WTC11 (cell line): ENCODE measurements around the gene LRRC7. TPM values are rescaled to one million over a fixed set of nuclear protein-coding genes. Genes with fewer than 3 reads are reported as not detected.

Source experiments
- ATAC-seq: fragments of 200-7000 bp; cut with Tn5 transposase; 2 replicates; pipeline ENCODE4 v1.10.0; 2021; ENCODE audit warnings: mild to moderate bottlenecking, moderate library complexity
- CTCF ChIA-PET: fragments of 300-600 bp; sonication (Branson Sonifier 250); formaldehyde crosslinking; loops from one replicate; lab custom pipeline; 2021; ENCODE audit warnings: antibody characterized with exemption; lab: Charles Lee
- POLR2A ChIA-PET: fragments of 350-600 bp; sonication (Branson Sonifier 250); formaldehyde crosslinking; loops from one replicate; lab custom pipeline; 2021; ENCODE audit warnings: antibody characterized with exemption; lab: Charles Lee
- DNase-seq: peaks from one replicate; pipeline ENCODE4 v3.0.0; 2021; ENCODE audit warnings: low spot score
- H3K27ac Mint-ChIP-seq: 2 replicates; pipeline ENCODE4 v1.8.0; 2021; ENCODE audit warnings: mixed read lengths
- H3K27me3 Mint-ChIP-seq: 2 replicates; pipeline ENCODE4 v1.8.0; 2021; ENCODE audit warnings: low read depth, mild to moderate bottlenecking, moderate library complexity, mixed read lengths
- H3K36me3 Mint-ChIP-seq: 2 replicates; pipeline ENCODE4 v1.8.0; 2021; ENCODE audit warnings: mixed read lengths
- H3K4me1 Mint-ChIP-seq: 2 replicates; pipeline ENCODE4 v1.8.0; 2022; ENCODE audit warnings: mixed read lengths
- H3K4me3 Mint-ChIP-seq: 2 replicates; pipeline ENCODE4 v1.8.0; 2021; ENCODE audit warnings: mild to moderate bottlenecking, moderate library complexity, mixed read lengths
- H3K9me3 Mint-ChIP-seq: 2 replicates; pipeline ENCODE4 v1.8.0; 2021; ENCODE audit warnings: mixed read lengths
- ATF3 ChIP-seq: sonication (generic); formaldehyde crosslinking; conservative IDR thresholded peaks from 2 replicates; pipeline ENCODE4 v1.8.1; 2022; ENCODE audit warnings: mild to moderate bottlenecking, missing genetic modification reagents
- CBFB ChIP-seq: sonication (generic); formaldehyde crosslinking; IDR thresholded peaks from 2 replicates; pipeline ENCODE4 v1.8.1; 2022; ENCODE audit warnings: mild to moderate bottlenecking, low read depth, missing genetic modification reagents
- CREB1 ChIP-seq: sonication (generic); formaldehyde crosslinking; IDR thresholded peaks from 2 replicates; pipeline ENCODE4 v1.8.0; 2023; ENCODE audit warnings: mild to moderate bottlenecking, missing genetic modification reagents
- CREM ChIP-seq: sonication (generic); formaldehyde crosslinking; IDR thresholded peaks from 2 replicates; pipeline ENCODE4 v1.8.1; 2022; ENCODE audit warnings: mild to moderate bottlenecking, missing genetic modification reagents, moderate library complexity
- CTCF ChIP-seq: fragments of 200-600 bp; IDR thresholded peaks from 2 replicates; pipeline ENCODE4 v1.8.0; 2022; ENCODE audit warnings: antibody characterized with exemption
- ETV6 ChIP-seq: sonication (generic); formaldehyde crosslinking; IDR thresholded peaks from 2 replicates; pipeline ENCODE4 v1.8.1; 2022; ENCODE audit warnings: mild to moderate bottlenecking, missing genetic modification reagents
- GTF2I ChIP-seq: fragments of 250-450 bp; sonication (Bioruptor Pico); conservative IDR thresholded peaks from 2 replicates; pipeline ENCODE4 v1.4.0; 2021; ENCODE audit warnings: mild to moderate bottlenecking
- IRF2 ChIP-seq: sonication (generic); formaldehyde crosslinking; IDR thresholded peaks from 2 replicates; pipeline ENCODE4 v1.8.0; 2022; ENCODE audit warnings: low read depth, missing genetic modification reagents, borderline replicate concordance
- MYBL2 ChIP-seq: sonication (generic); formaldehyde crosslinking; IDR thresholded peaks from 2 replicates; pipeline ENCODE4 v1.8.1; 2023; ENCODE audit warnings: mild to moderate bottlenecking, moderate library complexity, missing genetic modification reagents
- NFE2L1 ChIP-seq: sonication (generic); formaldehyde crosslinking; IDR thresholded peaks from 2 replicates; pipeline ENCODE4 v1.8.1; 2023; ENCODE audit warnings: missing genetic modification reagents
- NFYB ChIP-seq: sonication (generic); formaldehyde crosslinking; conservative IDR thresholded peaks from 2 replicates; pipeline ENCODE4 v1.8.0; 2022; ENCODE audit warnings: low read depth, missing genetic modification reagents
- RELA ChIP-seq: sonication (generic); formaldehyde crosslinking; IDR thresholded peaks from 2 replicates; pipeline ENCODE4 v1.8.1; 2022; ENCODE audit warnings: missing genetic modification reagents, mild to moderate bottlenecking, borderline replicate concordance
- SMAD3 ChIP-seq: sonication (generic); formaldehyde crosslinking; IDR thresholded peaks from 2 replicates; pipeline ENCODE4 v1.8.0; 2022; ENCODE audit warnings: missing genetic modification reagents, mild to moderate bottlenecking, borderline replicate concordance
- TP53 ChIP-seq: sonication (generic); formaldehyde crosslinking; IDR thresholded peaks from 2 replicates; pipeline ENCODE4 v1.8.1; 2023; ENCODE audit warnings: mild to moderate bottlenecking, missing genetic modification reagents
- ZBTB43 ChIP-seq: sonication (generic); formaldehyde crosslinking; IDR thresholded peaks from 2 replicates; pipeline ENCODE4 v1.8.1; 2023; ENCODE audit warnings: mild to moderate bottlenecking, missing genetic modification reagents
- ZNF121 ChIP-seq: sonication (generic); formaldehyde crosslinking; IDR thresholded peaks from 2 replicates; pipeline ENCODE4 v1.8.0; 2023; ENCODE audit warnings: missing genetic modification reagents
- ZNF263 ChIP-seq: sonication (generic); formaldehyde crosslinking; IDR thresholded peaks from 2 replicates; pipeline ENCODE4 v1.8.1; 2022; ENCODE audit warnings: low read depth, mild to moderate bottlenecking, moderate library complexity, missing genetic modification reagents
- ZNF512 ChIP-seq: sonication (generic); formaldehyde crosslinking; IDR thresholded peaks from 2 replicates; pipeline ENCODE4 v1.8.1; 2022; ENCODE audit warnings: missing genetic modification reagents, borderline replicate concordance
- total RNA-seq: library from RNA; stranded (reverse); gene quantifications from 3 replicates; pipeline ENCODE4 v1.2.3, GENCODE V29; 2021
- TF ChIP-seq, protein P1 (sequence below): sonication (generic); formaldehyde crosslinking; IDR thresholded peaks from 2 replicates; pipeline ENCODE4 v1.8.1; 2022; ENCODE audit warnings: mild to moderate bottlenecking, moderate library complexity, missing genetic modification reagents
- TF ChIP-seq, protein P2 (sequence below): sonication (generic); formaldehyde crosslinking; IDR thresholded peaks from 2 replicates; pipeline ENCODE4 v1.8.1; 2022; ENCODE audit warnings: mild to moderate bottlenecking, missing genetic modification reagents, moderate library complexity, borderline replicate concordance
- TF ChIP-seq, protein P3 (sequence below): sonication (generic); formaldehyde crosslinking; conservative IDR thresholded peaks from 2 replicates; pipeline ENCODE4 v1.8.1; 2023; ENCODE audit warnings: mild to moderate bottlenecking, low read depth, missing genetic modification reagents, moderate library complexity
- TF ChIP-seq, protein P4 (sequence below): sonication (generic); formaldehyde crosslinking; IDR thresholded peaks from 2 replicates; pipeline ENCODE4 v1.8.1; 2023; ENCODE audit warnings: mild to moderate bottlenecking, missing genetic modification reagents, moderate library complexity

Gene LRRC7
- total RNA-seq, 1 experiment from 2014 or later = not detected

GRCh38 chr1:70156529-70157120 is 588.9 kb downstream of the LRRC7 start:
- CTCF ChIA-PET = no interaction called here
- 0 out of 2 replicates have a peak, but pooled peaks cover 1% of the 10 kb centered on the region for H3K9me3 Mint-ChIP-seq
- H3K4me3 Mint-ChIP-seq = no peak overlapping the region
- H3K4me1 Mint-ChIP-seq = no peaks in the 10 kb centered on the region
- H3K27ac Mint-ChIP-seq = no peak overlapping the region
- peaks cover 9% of the 10 kb centered on the region for H3K36me3 Mint-ChIP-seq
- TF ChIP-seq CTCF (no peak), ZNF263 (CRISPR knock-in tag) (no peak), CREB1 (CRISPR knock-in tag) (no peak), ZNF121 (CRISPR knock-in tag) (no peak), NFE2L1 (CRISPR knock-in tag) (no peak), RELA (no peak), TP53 (no peak), ETV6 (CRISPR knock-in tag) (no peak)
- TF ChIP-seq, protein P1, sequence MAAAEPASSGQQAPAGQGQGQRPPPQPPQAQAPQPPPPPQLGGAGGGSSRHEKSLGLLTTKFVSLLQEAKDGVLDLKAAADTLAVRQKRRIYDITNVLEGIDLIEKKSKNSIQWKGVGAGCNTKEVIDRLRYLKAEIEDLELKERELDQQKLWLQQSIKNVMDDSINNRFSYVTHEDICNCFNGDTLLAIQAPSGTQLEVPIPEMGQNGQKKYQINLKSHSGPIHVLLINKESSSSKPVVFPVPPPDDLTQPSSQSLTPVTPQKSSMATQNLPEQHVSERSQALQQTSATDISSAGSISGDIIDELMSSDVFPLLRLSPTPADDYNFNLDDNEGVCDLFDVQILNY (CRISPR knock-in tag) = no peak
- TF ChIP-seq, protein P2, sequence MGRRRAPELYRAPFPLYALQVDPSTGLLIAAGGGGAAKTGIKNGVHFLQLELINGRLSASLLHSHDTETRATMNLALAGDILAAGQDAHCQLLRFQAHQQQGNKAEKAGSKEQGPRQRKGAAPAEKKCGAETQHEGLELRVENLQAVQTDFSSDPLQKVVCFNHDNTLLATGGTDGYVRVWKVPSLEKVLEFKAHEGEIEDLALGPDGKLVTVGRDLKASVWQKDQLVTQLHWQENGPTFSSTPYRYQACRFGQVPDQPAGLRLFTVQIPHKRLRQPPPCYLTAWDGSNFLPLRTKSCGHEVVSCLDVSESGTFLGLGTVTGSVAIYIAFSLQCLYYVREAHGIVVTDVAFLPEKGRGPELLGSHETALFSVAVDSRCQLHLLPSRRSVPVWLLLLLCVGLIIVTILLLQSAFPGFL (CRISPR knock-in tag) = no peak
- TF ChIP-seq, protein P3, sequence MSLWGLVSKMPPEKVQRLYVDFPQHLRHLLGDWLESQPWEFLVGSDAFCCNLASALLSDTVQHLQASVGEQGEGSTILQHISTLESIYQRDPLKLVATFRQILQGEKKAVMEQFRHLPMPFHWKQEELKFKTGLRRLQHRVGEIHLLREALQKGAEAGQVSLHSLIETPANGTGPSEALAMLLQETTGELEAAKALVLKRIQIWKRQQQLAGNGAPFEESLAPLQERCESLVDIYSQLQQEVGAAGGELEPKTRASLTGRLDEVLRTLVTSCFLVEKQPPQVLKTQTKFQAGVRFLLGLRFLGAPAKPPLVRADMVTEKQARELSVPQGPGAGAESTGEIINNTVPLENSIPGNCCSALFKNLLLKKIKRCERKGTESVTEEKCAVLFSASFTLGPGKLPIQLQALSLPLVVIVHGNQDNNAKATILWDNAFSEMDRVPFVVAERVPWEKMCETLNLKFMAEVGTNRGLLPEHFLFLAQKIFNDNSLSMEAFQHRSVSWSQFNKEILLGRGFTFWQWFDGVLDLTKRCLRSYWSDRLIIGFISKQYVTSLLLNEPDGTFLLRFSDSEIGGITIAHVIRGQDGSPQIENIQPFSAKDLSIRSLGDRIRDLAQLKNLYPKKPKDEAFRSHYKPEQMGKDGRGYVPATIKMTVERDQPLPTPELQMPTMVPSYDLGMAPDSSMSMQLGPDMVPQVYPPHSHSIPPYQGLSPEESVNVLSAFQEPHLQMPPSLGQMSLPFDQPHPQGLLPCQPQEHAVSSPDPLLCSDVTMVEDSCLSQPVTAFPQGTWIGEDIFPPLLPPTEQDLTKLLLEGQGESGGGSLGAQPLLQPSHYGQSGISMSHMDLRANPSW (CRISPR knock-in tag) = no peak
- TF ChIP-seq, all 79 proteins: peak for 0
- ATAC-seq = no peak
- no peaks in the 10 kb centered on the region for H3K27me3 Mint-ChIP-seq
- no peak for DNase-seq
- POLR2A ChIA-PET = no interaction called here

GRCh38 chr1:70164350-70164749 is 596.6 kb downstream of the LRRC7 start:
- 0 out of 2 replicates have a peak, but pooled peaks cover 5% of the 10 kb centered on the region for H3K9me3 Mint-ChIP-seq
- ChIA-PET CTCF (no interaction called here), POLR2A (no interaction called here)
- H3K4me1 Mint-ChIP-seq = peaks cover 5% of the 10 kb centered on the region; the same call in 1 of the 2 replicates
- H3K27ac Mint-ChIP-seq = no peak overlapping the region
- H3K27me3 Mint-ChIP-seq = no peaks in the 10 kb centered on the region
- peaks cover 11% of the 10 kb centered on the region for H3K36me3 Mint-ChIP-seq
- no peak overlapping the region for H3K4me3 Mint-ChIP-seq
- DNase-seq (no peak), ATAC-seq (no peak)
- no peak for TF ChIP-seq ZNF512 (CRISPR knock-in tag)
- TF ChIP-seq NFYB (CRISPR knock-in tag) = no peak
- TF ChIP-seq MYBL2 (CRISPR knock-in tag) = no peak
- TF ChIP-seq, protein P1 (CRISPR knock-in tag) = no peak
- no peak for TF ChIP-seq ZBTB43 (CRISPR knock-in tag)
- no peak for TF ChIP-seq CBFB (CRISPR knock-in tag)
- TF ChIP-seq, protein P4, sequence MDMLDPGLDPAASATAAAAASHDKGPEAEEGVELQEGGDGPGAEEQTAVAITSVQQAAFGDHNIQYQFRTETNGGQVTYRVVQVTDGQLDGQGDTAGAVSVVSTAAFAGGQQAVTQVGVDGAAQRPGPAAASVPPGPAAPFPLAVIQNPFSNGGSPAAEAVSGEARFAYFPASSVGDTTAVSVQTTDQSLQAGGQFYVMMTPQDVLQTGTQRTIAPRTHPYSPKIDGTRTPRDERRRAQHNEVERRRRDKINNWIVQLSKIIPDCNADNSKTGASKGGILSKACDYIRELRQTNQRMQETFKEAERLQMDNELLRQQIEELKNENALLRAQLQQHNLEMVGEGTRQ (CRISPR knock-in tag) = no peak
- TF ChIP-seq CREB1 (CRISPR knock-in tag) = no peak
- no peak for TF ChIP-seq CREM (CRISPR knock-in tag)
- no peak for TF ChIP-seq IRF2 (CRISPR knock-in tag)
- TF ChIP-seq GTF2I (CRISPR knock-in tag) = no peak
- TF ChIP-seq ATF3 (CRISPR knock-in tag) = no peak
- no peak for TF ChIP-seq SMAD3 (CRISPR knock-in tag)
- no peak for TF ChIP-seq NFE2L1 (CRISPR knock-in tag)
